Measurements from ENCODE around the gene CFAP20DC.

- no peak for TF ChIP-seq CTCF (IDR thresholded peaks at IDR 0.05)
- no peak for TF ChIP-seq POLR2A (IDR thresholded peaks at IDR 0.05)
- no peak for TF ChIP-seq POLR2AphosphoS5 (IDR thresholded peaks at IDR 0.05)
- no peak for TF ChIP-seq EP300 (IDR thresholded peaks at IDR 0.05)
Measured at GRCh38 chr3:58839964-58840363, 209.9 kb downstream of the CFAP20DC start.
